GM06990 (cell line): ENCODE measurements around the gene PROSER3.

Experiments
- DNase-seq: peaks from one replicate; pipeline ENCODE4 v3.0.0-alpha.2; 2011; ENCODE audit not compliant: insufficient read length; ENCODE audit errors: extremely low read depth
- H3K27me3 ChIP-seq: replicated peaks from 2 replicates; pipeline ENCODE4 v1.6.0; 2011; ENCODE audit warnings: low read length; ENCODE audit not compliant: control insufficient read depth, insufficient read depth
- H3K36me3 ChIP-seq: 2 replicates; pipeline ENCODE4 v1.5.1; 2011; ENCODE audit warnings: low read length; ENCODE audit not compliant: control insufficient read depth, insufficient read depth
- H3K4me3 ChIP-seq: replicated peaks from 2 replicates; pipeline ENCODE4 v1.5.1; 2011; ENCODE audit warnings: low read depth, mild to moderate bottlenecking, control low read depth, low read length
- CTCF ChIP-seq: IDR thresholded peaks from 2 replicates; pipeline ENCODE4 v1.5.1; 2011; ENCODE audit warnings: low read length, control low read depth, mild to moderate bottlenecking, inconsistent platforms; ENCODE audit not compliant: insufficient read depth, poor library complexity, severe bottlenecking

The PROSER3 gene

GRCh38 chr19:35805526-35806102 lies 47.6 kb downstream of the PROSER3 start:
- Histone ChIP-seq H3K27me3 (no peaks in the 10 kb centered on the region; the same call in 1 of the 2 replicates), H3K4me3 (no peak overlapping the region), H3K36me3 (no peaks in the 10 kb centered on the region)
- no peak for TF ChIP-seq CTCF
- DNase-seq = no peak

GRCh38 chr19:35806597-35806996 lies 48.6 kb downstream of the PROSER3 start:
- TF ChIP-seq CTCF = no peak
- H3K4me3 ChIP-seq = no peak overlapping the region
- no peaks in the 10 kb centered on the region for H3K36me3 ChIP-seq
- no peaks in the 10 kb centered on the region; the same call in 1 of the 2 replicates for H3K27me3 ChIP-seq
- DNase-seq = no peak

- DNase-seq = no peak
- no peak for TF ChIP-seq CTCF
- H3K4me3 ChIP-seq = no peak overlapping the region
- H3K27me3 ChIP-seq = no peaks in the 10 kb centered on the region; the same call in 1 of the 2 replicates
- no peaks in the 10 kb centered on the region for H3K36me3 ChIP-seq
Observed at GRCh38 chr19:35807633-35808032, 49.7 kb downstream of the PROSER3 start.

DNA sequence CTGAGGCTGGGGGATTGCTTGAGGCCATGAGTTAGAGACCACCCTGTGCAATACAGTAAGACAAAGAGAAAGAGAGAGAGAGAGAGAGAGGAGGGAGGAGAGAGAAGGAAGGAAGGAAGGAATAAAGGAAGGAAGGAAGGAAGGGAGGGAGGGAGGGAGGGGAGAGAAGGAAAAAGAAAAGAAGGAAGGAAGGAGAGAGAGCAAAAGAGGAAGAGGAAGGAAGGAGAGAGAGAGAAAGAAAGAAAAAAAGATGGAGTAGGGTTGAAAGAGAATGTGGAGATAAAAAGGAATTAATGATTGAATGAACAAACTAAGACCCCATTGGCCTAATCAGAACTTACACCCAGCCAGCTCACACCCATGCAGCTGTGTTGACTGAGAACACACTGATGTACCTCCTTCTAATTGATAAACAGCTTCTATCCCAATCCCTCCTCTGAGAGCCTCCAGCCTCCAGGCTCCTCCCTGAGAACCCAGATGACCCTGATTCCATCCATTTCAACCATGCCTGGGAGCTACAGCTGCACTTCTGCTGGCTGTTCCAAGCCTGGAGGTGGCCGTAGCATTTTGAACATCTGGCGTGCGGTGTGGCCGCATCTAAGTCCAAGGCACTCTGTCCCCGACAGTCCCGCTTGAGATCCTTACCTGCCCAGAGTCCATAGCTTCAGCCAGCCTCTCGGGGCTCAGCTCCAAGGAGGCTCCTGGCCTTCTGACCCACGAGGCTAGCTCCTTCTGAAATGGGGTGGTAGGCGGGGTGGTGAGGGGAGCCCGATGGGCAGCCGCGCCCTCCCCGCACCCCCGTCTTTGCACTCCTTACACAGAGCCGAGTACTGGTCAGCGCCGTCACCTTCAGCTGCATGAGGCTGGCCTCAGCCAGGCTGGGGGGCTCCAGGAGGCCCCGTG lies 53.6 kb downstream of the PROSER3 start:
- TF ChIP-seq CTCF = no peak
- H3K4me3 ChIP-seq = no peak overlapping the region
- H3K27me3 ChIP-seq = no peaks in the 10 kb centered on the region; the same call in 1 of the 2 replicates
- DNase-seq = no peak
- H3K36me3 ChIP-seq = no peaks in the 10 kb centered on the region

GRCh38 chr19:35812220-35813042 lies 54.5 kb downstream of the PROSER3 start, which contains the start of gene PRODH2:
Gene PRODH2 (minus strand): TSS chr19:35812845. CDS start chr19:35812805, 40 bp downstream.
- TF ChIP-seq CTCF = no peak
- Histone ChIP-seq H3K27me3 (no peaks in the 10 kb centered on the region; the same call in 1 of the 2 replicates), H3K36me3 (no peaks in the 10 kb centered on the region), H3K4me3 (no peak within 1 kb of the TSS)
- DNase-seq = no peak
